ENCODE data around the gene HOXD9. TPM values are rescaled to one million over a fixed set of nuclear protein-coding genes. Genes with fewer than 3 reads are reported as not detected.

HOXD9 gene
- total RNA-seq, 1 donor from 2014 or later = not detected

GRCh38 chr2:176172895-176173566, 50.5 kb downstream of the HOXD9 start:
- H3K4me2 ChIP-seq = no peak overlapping the region
- peaks cover 15% of the 10 kb centered on the region for H3F3A ChIP-seq (ENCODE audit: low read depth)
- H3K4me3 ChIP-seq = no peak overlapping the region
- H2AFZ ChIP-seq (replicated peaks) = no peak overlapping the region
- H3K27ac Mint-ChIP-seq = no peak overlapping the region
- H3K9me3 Mint-ChIP-seq = peaks cover 12% of the 10 kb centered on the region
- H3K9me3 ChIP-seq (ENCODE audit: low read depth) = no peaks in the 10 kb centered on the region
- peaks cover 12% of the 10 kb centered on the region for H3K4me1 ChIP-seq
- no peak overlapping the region for H3K4me3 Mint-ChIP-seq
- H3K4me1 Mint-ChIP-seq = peaks cover 25% of the 10 kb centered on the region
- H3K27me3 Mint-ChIP-seq (ENCODE audit: insufficient read depth, low read depth) = peaks cover 84% of the 10 kb centered on the region
- H3K36me3 Mint-ChIP-seq = peaks cover 2% of the 10 kb centered on the region
- H3K27me3 ChIP-seq = peaks cover 100% of the 10 kb centered on the region
- DNase-seq (ENCODE audit: low spot score) = no peak
- H3K9ac ChIP-seq = no peak overlapping the region
- no peaks in the 10 kb centered on the region for H3K79me2 ChIP-seq (ENCODE audit: low read depth)
- no peaks in the 10 kb centered on the region for H3K36me3 ChIP-seq
- H3K27ac ChIP-seq = no peak overlapping the region
- TF ChIP-seq EZH2 (IDR thresholded peaks at IDR 0.05) (no peak), CTCF (IDR thresholded peaks at IDR 0.05) (no peak), EZH2phosphoT487 (IDR thresholded peaks at IDR 0.05) (no peak)
- peaks cover 86% of the 10 kb centered on the region for H4K20me1 ChIP-seq (ENCODE audit: low read depth)

GRCh38 chr2:176173567-176174381, 51.3 kb downstream of the HOXD9 start:
- Mint-ChIP-seq H3K4me1 (peaks cover 25% of the 10 kb centered on the region), H3K4me3 (peak overlapping the region; percentile 64)
- H3K4me1 ChIP-seq = peaks cover 12% of the 10 kb centered on the region

GRCh38 chr2:176174382-176174823, 51.9 kb downstream of the HOXD9 start:
- H3K4me1 ChIP-seq = peaks cover 12% of the 10 kb centered on the region
- Mint-ChIP-seq H3K27ac (no peak overlapping the region), H3K36me3 (peaks cover 2% of the 10 kb centered on the region), H3K9me3 (peaks cover 12% of the 10 kb centered on the region), H3K27me3 (ENCODE audit: insufficient read depth, low read depth) (peaks cover 90% of the 10 kb centered on the region), H3K4me3 (peak overlapping the region; percentile 64), H3K4me1 (peaks cover 25% of the 10 kb centered on the region)
- H3K27ac ChIP-seq = no peak overlapping the region
- no peaks in the 10 kb centered on the region for H3K79me2 ChIP-seq (ENCODE audit: low read depth)
- peaks cover 93% of the 10 kb centered on the region for H4K20me1 ChIP-seq (ENCODE audit: low read depth)
- H3K4me3 ChIP-seq = peak overlapping the region; percentile 34
- H3K4me2 ChIP-seq = peak overlapping the region; percentile 76
- H3K36me3 ChIP-seq = no peaks in the 10 kb centered on the region
- H3K9me3 ChIP-seq (ENCODE audit: low read depth) = no peaks in the 10 kb centered on the region
- H3K9ac ChIP-seq = no peak overlapping the region
- TF ChIP-seq CTCF (IDR thresholded peaks at IDR 0.05) = no peak
- TF ChIP-seq EZH2 (IDR thresholded peaks at IDR 0.05) = no peak
- TF ChIP-seq EZH2phosphoT487 (IDR thresholded peaks at IDR 0.05) = no peak
- peak; percentile 55 for DNase-seq (ENCODE audit: low spot score)
- H2AFZ ChIP-seq (replicated peaks) = no peak overlapping the region
- H3K27me3 ChIP-seq = peaks cover 100% of the 10 kb centered on the region
- peaks cover 15% of the 10 kb centered on the region for H3F3A ChIP-seq (ENCODE audit: low read depth)

More at GRCh38 chr2:176173567-176174381, 51.3 kb downstream of the HOXD9 start:
- no peak overlapping the region for H3K9ac ChIP-seq
- no peak overlapping the region for H3K4me2 ChIP-seq
- TF ChIP-seq EZH2 (IDR thresholded peaks at IDR 0.05) = no peak
- TF ChIP-seq CTCF (IDR thresholded peaks at IDR 0.05) = no peak
- no peak for TF ChIP-seq EZH2phosphoT487 (IDR thresholded peaks at IDR 0.05)
- no peak overlapping the region for H3K27ac ChIP-seq
- peaks cover 15% of the 10 kb centered on the region for H3F3A ChIP-seq (ENCODE audit: low read depth)
- H3K4me3 ChIP-seq = no peak overlapping the region
- no peaks in the 10 kb centered on the region for H3K79me2 ChIP-seq (ENCODE audit: low read depth)
- no peak for DNase-seq (ENCODE audit: low spot score)
- Mint-ChIP-seq H3K9me3 (peaks cover 12% of the 10 kb centered on the region), H3K27ac (no peak overlapping the region), H3K27me3 (ENCODE audit: insufficient read depth, low read depth) (peaks cover 84% of the 10 kb centered on the region), H3K36me3 (peaks cover 2% of the 10 kb centered on the region)
- H3K9me3 ChIP-seq (ENCODE audit: low read depth) = no peaks in the 10 kb centered on the region
- H2AFZ ChIP-seq (replicated peaks) = no peak overlapping the region
- no peaks in the 10 kb centered on the region for H3K36me3 ChIP-seq
- H3K27me3 ChIP-seq = peaks cover 100% of the 10 kb centered on the region
- H4K20me1 ChIP-seq (ENCODE audit: low read depth) = peaks cover 93% of the 10 kb centered on the region

MicroRNA genes within 50 kb of the gene (microRNA counts, 767-probe panel; counts per million panel counts)
- microRNA hsa-miR-10b-5p = 460 counts per million, percentile 90 among the panel's probes with 10 or more counts

Small RNAs within 50 kb of the gene (microRNA-seq; reads per million reads assigned to microRNA genes)
- gene MIR10B = 1.8 reads per million, percentile 4 among the genes with 10 or more reads in this experiment

Small RNAs within 50 kb of the gene (small RNA-seq; reads per million reads assigned to genes)
- 1.00 reads per million, percentile 78 among the genes with 10 or more reads in this experiment for gene MIR10B

Other genes with a start within 250 kb of the HOXD9 start
- 24.4 and 36.1 TPM in 2 replicates for gene LNPK, start 120.5 kb upstream of the HOXD9 start, total RNA-seq (ENCODE audit: low replicate concordance)
- not detected in 2 replicates for gene EVX2, start 38.8 kb upstream of the HOXD9 start, total RNA-seq (ENCODE audit: low replicate concordance)
- gene HOXD13, start 30.0 kb upstream of the HOXD9 start, total RNA-seq (ENCODE audit: low replicate concordance) = not detected in 2 replicates
- gene HOXD12, start 22.9 kb upstream of the HOXD9 start, total RNA-seq (ENCODE audit: low replicate concordance) = not detected in 2 replicates
- gene HOXD11, start 15.4 kb upstream of the HOXD9 start, total RNA-seq (ENCODE audit: low replicate concordance) = not detected in 2 replicates
- gene HOXD10, start 5.9 kb upstream of the HOXD9 start, total RNA-seq (ENCODE audit: low replicate concordance) = not detected in 2 replicates
- not detected in 2 replicates for gene HOXD8, start 7.0 kb downstream of the HOXD9 start, total RNA-seq (ENCODE audit: low replicate concordance)
- gene HOXD4, start 28.8 kb downstream of the HOXD9 start, total RNA-seq (ENCODE audit: low replicate concordance) = not detected in 2 replicates
- gene HOXD3, start 34.6 kb downstream of the HOXD9 start, total RNA-seq (ENCODE audit: low replicate concordance) = not detected in 2 replicates
- not detected in 2 replicates for gene HOXD1, start 65.9 kb downstream of the HOXD9 start, total RNA-seq (ENCODE audit: low replicate concordance)
- gene MTX2, start 146.7 kb downstream of the HOXD9 start, total RNA-seq (ENCODE audit: low replicate concordance) = 33.1 and 39.2 TPM in 2 replicates

Data from neural progenitor cell (in vitro differentiated cells).